Thymus (tissue), 11 donors: Measurements from ENCODE around the gene CDC42EP3. TPM values are rescaled to one million over a fixed set of nuclear protein-coding genes. Genes with fewer than 3 reads are reported as not detected.

Source experiments
- DNase-seq, 9 donors: peaks; one replicate each; pipeline ENCODE4 v3.0.0-alpha.2; 2013; ENCODE audit warnings: low spot score in 9 of 9, low read depth in 6 of 9, missing footprints in 1 of 9
- H3K27ac ChIP-seq, 2 donors: one replicate each; pipeline ENCODE4 v1.5.1; 2013; ENCODE audit warnings: control low read depth in 1 of 2, low read depth in 1 of 2, low read length in 1 of 2, mild to moderate bottlenecking in 1 of 2, moderate library complexity in 1 of 2
- H3K27me3 ChIP-seq, 2 donors: one replicate each; pipeline ENCODE4 v1.5.1; 2013; ENCODE audit warnings: low read length in 1 of 2; ENCODE audit not compliant: control insufficient read depth in 2 of 2, insufficient read depth in 1 of 2
- H3K36me3 ChIP-seq, 2 donors: one replicate each; pipeline ENCODE4 v1.5.1; 2013; ENCODE audit warnings: low read length in 1 of 2, mild to moderate bottlenecking in 1 of 2, moderate library complexity in 1 of 2; ENCODE audit not compliant: control insufficient read depth in 2 of 2, insufficient read depth in 2 of 2
- H3K4me1 ChIP-seq, 2 donors: one replicate each; pipeline ENCODE4 v1.5.1; 2013; ENCODE audit warnings: low read length in 2 of 2; ENCODE audit not compliant: control insufficient read depth in 2 of 2, insufficient read depth in 2 of 2
- H3K4me3 ChIP-seq, 2 donors: one replicate each; pipeline ENCODE4 v1.5.1; 2013; ENCODE audit warnings: low read length in 2 of 2, control low read depth in 1 of 2, mild to moderate bottlenecking in 1 of 2
- H3K9me3 ChIP-seq, 2 donors: one replicate each; pipeline ENCODE4 v1.5.1; 2013; ENCODE audit warnings: low read length in 1 of 2, mild to moderate bottlenecking in 1 of 2; ENCODE audit not compliant: control insufficient read depth in 2 of 2, insufficient read depth in 1 of 2
- WGBS: extraction: QIAGEN DNeasy Blood & Tissue Kit; methylation state at CpG from one replicate; pipeline ENCODE4 v1.1.7; 2013; 5-methylcytosine and 5-hydroxymethylcytosine counted together
- polyA plus RNA-seq: library from polyadenylated mRNA; stranded (reverse); fragments of 200-250 nt; gene quantifications from one replicate; pipeline ENCODE4 v1.2.3, GENCODE V29; 2013
- total RNA-seq: library from RNA; stranded (reverse); fragments of 120-200 nt; gene quantifications from one replicate; pipeline ENCODE4 v1.2.4, GENCODE V29; 2013
- donor health status: healthy.

Gene CDC42EP3
- total and polyA plus RNA-seq, 2 donors, result 18.8 to 19.1 TPM

GRCh38 chr2:37709111-37709510, 37.7 kb upstream of the CDC42EP3 start:
- 83% methylated on average over 4 of the region's 4 CpGs for WGBS
- no peaks in the 10 kb centered on the region for H3K36me3 ChIP-seq
- H3K9me3 ChIP-seq, result no peaks in the 10 kb centered on the region
- no peak overlapping the region for H3K27ac ChIP-seq
- H3K27me3 ChIP-seq, result no peaks in the 10 kb centered on the region
- no peak for DNase-seq
- peaks cover 0 to 20% of the 10 kb centered on the region in 2 donors for H3K4me1 ChIP-seq
- no peak overlapping the region for H3K4me3 ChIP-seq

DNA sequence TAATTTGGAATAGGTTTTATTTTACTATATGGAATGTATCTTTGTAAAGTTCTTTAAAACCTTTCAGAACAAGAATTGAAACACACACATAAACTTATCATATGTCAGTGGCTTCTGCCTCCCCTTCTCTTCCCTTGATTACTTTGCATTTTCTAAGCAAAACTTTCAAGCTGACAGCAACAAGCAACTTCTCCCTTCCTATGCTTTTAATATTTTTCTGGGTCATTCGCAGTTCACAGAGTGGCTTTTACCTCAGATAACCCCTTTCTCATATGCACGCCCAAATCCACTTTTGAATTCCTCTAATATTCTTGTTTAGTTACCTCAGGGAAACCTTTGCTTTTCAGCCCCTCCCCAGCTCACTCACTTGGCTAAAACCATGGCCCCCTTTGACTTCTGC, 36.7 kb upstream of the CDC42EP3 start:
- DNase-seq, result no peak
- no peak overlapping the region for H3K27ac ChIP-seq
- no peaks in the 10 kb centered on the region for H3K36me3 ChIP-seq
- H3K4me1 ChIP-seq, result peaks cover 0 to 20% of the 10 kb centered on the region in 2 donors
- WGBS, result 52% methylated on average over 2 of the region's 2 CpGs
- no peaks in the 10 kb centered on the region for H3K9me3 ChIP-seq
- H3K4me3 ChIP-seq, result no peak overlapping the region
- H3K27me3 ChIP-seq, result no peaks in the 10 kb centered on the region

GRCh38 chr2:37707393-37707792, 36.0 kb upstream of the CDC42EP3 start:
- H3K4me3 ChIP-seq, result no peak overlapping the region
- no peak for DNase-seq
- H3K27me3 ChIP-seq, result no peaks in the 10 kb centered on the region
- H3K36me3 ChIP-seq, result no peaks in the 10 kb centered on the region
- H3K9me3 ChIP-seq, result no peaks in the 10 kb centered on the region
- no peak overlapping the region for H3K27ac ChIP-seq
- 94% methylated on average over 1 of the region's 1 CpG for WGBS
- peaks cover 0 to 20% of the 10 kb centered on the region in 2 donors for H3K4me1 ChIP-seq

DNA sequence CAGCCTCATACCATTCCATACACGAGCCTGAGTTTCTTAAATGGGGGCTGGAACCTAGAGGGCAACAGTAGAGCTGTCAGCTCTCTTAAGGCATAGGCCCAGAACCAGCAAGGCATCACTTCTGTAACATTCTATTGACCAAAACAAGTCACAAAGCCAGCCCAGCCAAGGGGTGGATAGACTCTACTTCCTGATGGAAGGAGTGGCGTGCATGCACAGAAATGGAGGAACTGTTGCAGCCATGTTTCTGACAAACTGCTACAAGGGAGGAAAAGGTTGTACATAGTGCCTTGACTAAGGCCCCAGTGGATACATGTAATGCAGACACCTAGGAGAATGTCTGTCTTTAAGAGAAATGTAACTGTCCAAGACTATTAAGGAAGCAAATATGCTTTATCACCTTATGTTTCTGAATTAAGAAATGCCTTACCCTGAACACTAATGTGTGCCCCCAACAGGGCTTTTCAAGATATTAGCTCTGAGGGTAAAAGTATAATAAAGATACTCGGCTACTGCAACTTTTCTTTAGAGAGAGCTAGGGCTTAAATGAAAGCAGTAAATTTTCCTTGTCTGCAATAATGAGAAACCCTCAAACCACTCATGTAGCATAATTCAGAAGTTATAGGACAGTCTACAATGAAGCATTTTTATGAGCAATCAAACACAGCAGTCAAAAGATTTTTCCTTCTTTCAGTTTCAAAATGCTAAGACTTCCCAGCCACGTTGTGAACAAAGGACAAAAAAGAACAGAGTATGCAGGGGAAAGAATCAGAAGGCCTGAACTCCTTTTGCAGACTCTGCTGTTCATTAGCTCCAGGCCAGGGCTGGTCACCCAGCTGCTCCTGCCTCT, 35.1 kb upstream of the CDC42EP3 start:
- Histone ChIP-seq H3K27me3 (no peaks in the 10 kb centered on the region), H3K4me1 (peaks cover 0 to 17% of the 10 kb centered on the region in 2 donors), H3K27ac (no peak overlapping the region), H3K4me3 (no peak overlapping the region), H3K36me3 (no peaks in the 10 kb centered on the region), H3K9me3 (no peaks in the 10 kb centered on the region)
- 73% methylated on average over 4 of the region's 4 CpGs for WGBS
- no peak for DNase-seq

DNA sequence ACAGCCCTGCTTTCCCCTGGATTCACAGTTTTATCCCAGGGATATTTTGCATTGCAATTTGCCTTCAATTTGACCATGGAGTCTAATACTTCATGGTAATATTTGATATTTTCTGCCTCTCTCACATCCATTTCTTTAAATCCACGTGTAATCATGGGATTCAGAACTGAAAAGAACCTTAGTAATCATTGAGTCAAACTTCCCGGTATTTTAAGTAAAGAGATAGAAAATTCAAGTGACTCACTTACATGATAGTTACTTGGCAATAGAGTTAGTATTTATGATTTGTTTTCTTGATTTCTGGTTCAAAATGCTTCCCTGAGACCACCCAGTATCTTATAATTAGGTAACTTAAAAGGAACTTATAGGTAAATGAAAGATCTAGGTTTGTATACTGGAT, 33.7 kb upstream of the CDC42EP3 start:
- Histone ChIP-seq H3K4me3 (no peak overlapping the region), H3K27me3 (no peaks in the 10 kb centered on the region), H3K9me3 (no peaks in the 10 kb centered on the region), H3K4me1 (peaks cover 0 to 11% of the 10 kb centered on the region in 2 donors), H3K36me3 (no peaks in the 10 kb centered on the region), H3K27ac (no peak overlapping the region)
- no peak for DNase-seq
- WGBS, result 96% methylated on average over 2 of the region's 2 CpGs

DNA sequence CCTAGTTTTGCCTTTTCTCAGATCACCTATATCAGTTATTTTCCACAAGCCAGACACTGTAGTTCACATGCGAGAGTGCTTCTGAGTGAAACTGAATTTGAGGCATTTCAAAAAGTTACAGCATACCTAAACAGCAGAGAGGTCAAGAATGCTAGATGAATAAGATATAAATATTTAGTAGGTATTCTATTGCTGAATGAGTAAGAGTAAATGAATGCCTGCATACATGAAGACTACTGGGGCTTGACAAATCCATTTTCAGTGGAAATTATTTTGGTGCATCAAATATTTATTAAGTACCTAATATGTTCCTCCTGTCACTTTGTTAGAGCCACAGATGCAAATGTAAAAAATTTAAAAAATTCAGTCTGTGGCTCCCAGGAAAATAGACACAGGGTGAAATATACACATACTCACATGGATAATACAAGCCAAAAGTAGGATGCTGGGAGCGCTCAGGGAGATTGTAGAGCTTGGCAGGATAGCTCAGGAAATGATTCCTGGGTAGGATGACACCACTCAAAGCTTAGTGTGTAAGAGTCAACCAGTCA, 27.6 kb upstream of the CDC42EP3 start:
- no peak overlapping the region for H3K4me3 ChIP-seq
- H3K36me3 ChIP-seq, result no peaks in the 10 kb centered on the region
- H3K27ac ChIP-seq, result no peak overlapping the region
- no peak for DNase-seq
- H3K9me3 ChIP-seq, result no peaks in the 10 kb centered on the region
- H3K4me1 ChIP-seq, result no peaks in the 10 kb centered on the region
- H3K27me3 ChIP-seq, result no peaks in the 10 kb centered on the region
- WGBS, result 97% methylated on average over 2 of the region's 2 CpGs

- no peaks in the 10 kb centered on the region for H3K9me3 ChIP-seq
- H3K27me3 ChIP-seq, result no peaks in the 10 kb centered on the region
- no peak overlapping the region for H3K27ac ChIP-seq
- WGBS, result 98% methylated on average over 4 of the region's 4 CpGs
- no peak overlapping the region for H3K4me3 ChIP-seq
- H3K36me3 ChIP-seq, result no peaks in the 10 kb centered on the region
- H3K4me1 ChIP-seq, result no peaks in the 10 kb centered on the region
- DNase-seq, result no peak
Measured at GRCh38 chr2:37695336-37695735, 23.9 kb upstream of the CDC42EP3 start.

- Histone ChIP-seq H3K4me3 (no peak overlapping the region), H3K4me1 (no peaks in the 10 kb centered on the region), H3K27ac (no peak overlapping the region), H3K27me3 (no peaks in the 10 kb centered on the region), H3K36me3 (no peaks in the 10 kb centered on the region), H3K9me3 (no peaks in the 10 kb centered on the region)
- no peak for DNase-seq
Measured at GRCh38 chr2:37692711-37693110, 21.3 kb upstream of the CDC42EP3 start.

- H3K36me3 ChIP-seq, result no peaks in the 10 kb centered on the region
- 92% methylated on average over 2 of the region's 2 CpGs for WGBS
- H3K4me3 ChIP-seq, result no peak overlapping the region
- DNase-seq, result no peak
- H3K27me3 ChIP-seq, result no peaks in the 10 kb centered on the region
- H3K27ac ChIP-seq, result no peak overlapping the region
- H3K9me3 ChIP-seq, result no peaks in the 10 kb centered on the region
- H3K4me1 ChIP-seq, result no peaks in the 10 kb centered on the region
Measured at GRCh38 chr2:37689751-37690150, 18.3 kb upstream of the CDC42EP3 start.
